ENCODE results near the gene FOXE3. TPM values are rescaled to one million over a fixed set of nuclear protein-coding genes. Genes with fewer than 3 reads are reported as not detected.

The FOXE3 gene
- total and polyA plus RNA-seq, 4 donors: not detected

DNA sequence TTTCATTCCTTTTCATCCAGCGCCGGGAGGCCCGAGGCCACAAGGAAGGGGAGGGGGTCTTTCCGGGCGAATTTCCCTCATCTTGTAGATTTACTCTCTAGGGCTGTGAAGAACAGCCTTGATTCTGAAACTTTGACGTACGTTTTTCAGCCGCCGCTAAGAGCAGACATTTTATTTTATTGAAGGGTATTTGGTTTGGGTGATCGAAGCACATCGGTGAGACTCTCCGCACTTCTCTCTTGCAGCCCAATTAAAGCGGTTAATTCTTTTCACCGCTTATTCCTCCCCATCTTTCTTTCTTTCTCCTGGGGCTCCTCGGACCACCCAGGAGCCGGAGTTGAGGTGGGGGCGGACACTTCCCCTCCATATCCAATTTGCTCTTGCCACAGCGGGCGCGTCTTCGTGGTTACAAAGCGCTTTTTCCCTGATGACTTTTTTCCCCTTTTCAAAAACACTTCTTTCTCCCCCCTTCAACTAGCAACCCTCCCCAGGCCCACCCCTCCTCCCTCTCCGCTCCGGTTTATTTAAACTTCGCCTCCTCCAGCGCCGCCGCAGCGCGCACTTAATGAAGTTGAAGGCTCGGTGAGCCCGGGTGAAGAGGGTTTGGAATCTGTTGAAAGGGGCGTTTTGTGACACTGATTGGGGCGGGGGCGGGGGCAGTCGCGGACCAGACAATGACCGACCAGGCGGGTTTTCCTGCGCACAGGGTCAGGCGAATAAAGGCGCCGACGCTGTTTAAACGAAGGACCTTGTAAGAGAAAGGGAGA lies 27.6 kb downstream of the FOXE3 start (continued):
- TF ChIP-seq, protein P1, sequence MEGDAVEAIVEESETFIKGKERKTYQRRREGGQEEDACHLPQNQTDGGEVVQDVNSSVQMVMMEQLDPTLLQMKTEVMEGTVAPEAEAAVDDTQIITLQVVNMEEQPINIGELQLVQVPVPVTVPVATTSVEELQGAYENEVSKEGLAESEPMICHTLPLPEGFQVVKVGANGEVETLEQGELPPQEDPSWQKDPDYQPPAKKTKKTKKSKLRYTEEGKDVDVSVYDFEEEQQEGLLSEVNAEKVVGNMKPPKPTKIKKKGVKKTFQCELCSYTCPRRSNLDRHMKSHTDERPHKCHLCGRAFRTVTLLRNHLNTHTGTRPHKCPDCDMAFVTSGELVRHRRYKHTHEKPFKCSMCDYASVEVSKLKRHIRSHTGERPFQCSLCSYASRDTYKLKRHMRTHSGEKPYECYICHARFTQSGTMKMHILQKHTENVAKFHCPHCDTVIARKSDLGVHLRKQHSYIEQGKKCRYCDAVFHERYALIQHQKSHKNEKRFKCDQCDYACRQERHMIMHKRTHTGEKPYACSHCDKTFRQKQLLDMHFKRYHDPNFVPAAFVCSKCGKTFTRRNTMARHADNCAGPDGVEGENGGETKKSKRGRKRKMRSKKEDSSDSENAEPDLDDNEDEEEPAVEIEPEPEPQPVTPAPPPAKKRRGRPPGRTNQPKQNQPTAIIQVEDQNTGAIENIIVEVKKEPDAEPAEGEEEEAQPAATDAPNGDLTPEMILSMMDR (IDR thresholded peaks at IDR 0.05; ENCODE audit: low read depth, low read length, missing input control): no peak
- TF ChIP-seq JUND (IDR thresholded peaks at IDR 0.05): no peak
- TF ChIP-seq GABPA (IDR thresholded peaks at IDR 0.05 in 1 of 2, conservative IDR thresholded peaks at IDR 0.05 in 1 of 2): no peak
- TF ChIP-seq NR2F2 (IDR thresholded peaks at IDR 0.05): no peak
- no peak for TF ChIP-seq TAF1 (conservative IDR thresholded peaks at IDR 0.05)
- no peak for TF ChIP-seq FOXA2 (IDR thresholded peaks at IDR 0.05)

DNA sequence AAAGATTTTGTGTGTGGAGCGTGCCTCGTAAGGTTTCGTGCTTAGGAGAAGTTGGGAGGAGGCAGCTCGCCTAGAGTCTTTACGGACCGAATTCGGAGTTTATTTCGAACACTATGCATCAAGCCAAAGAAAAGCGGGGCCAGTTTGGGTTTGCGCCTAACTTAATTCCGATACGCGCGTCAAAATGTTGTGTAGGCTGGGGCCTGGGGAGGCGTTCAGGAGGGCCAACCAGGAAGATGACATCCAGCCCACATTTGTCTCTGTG lies 28.1 kb downstream of the FOXE3 start:
- H3K4me3 ChIP-seq (ENCODE audit: low read depth in 1 of 3, low read length in 3 of 3): no peak overlapping the region
- H3K9ac ChIP-seq (ENCODE audit: low read depth in 1 of 2, low read length in 2 of 2): no peak overlapping the region

DNA sequence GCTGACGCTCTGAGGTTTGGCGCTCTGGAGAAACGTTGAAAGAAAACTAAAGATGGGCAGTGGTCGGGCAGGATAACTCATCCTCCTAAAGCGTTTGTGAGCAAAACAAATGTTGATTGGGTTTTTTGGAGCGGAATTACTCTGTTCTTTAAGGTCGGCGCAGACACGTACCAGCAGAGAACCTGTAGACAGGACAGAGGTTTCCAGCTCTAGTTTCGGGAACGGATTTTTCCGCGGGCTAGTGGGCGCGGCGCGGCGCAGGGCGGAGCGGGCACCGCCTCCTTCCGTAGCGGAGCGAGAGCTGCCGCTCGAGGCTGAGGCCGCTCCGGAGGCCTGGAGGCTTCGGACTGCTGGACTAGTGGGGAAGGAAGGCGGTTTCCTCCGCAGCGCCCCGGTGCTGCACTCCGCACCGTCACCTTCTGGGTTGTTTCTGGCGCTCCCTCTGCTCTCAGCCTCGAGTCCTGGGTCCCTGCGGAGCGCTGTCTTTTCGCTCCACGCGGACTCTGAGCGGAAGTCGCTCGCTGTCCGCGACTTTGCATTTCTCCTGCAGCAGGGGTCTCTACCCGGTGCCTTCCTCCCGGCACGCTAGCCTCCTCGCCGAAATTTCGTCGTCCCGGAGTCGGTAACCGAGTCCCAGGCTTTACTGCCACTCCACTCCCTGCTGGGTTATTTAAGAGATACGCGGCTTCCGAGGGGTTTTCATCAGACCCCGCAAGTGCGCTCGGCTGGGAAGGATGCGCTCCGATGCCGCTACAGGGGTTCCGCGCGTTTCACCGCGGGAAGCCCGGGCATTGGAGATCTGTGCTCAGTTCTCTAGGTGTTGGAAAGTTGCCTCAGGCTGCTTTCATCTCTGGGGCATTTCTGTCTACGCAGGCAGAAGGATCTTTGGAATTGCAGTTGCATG lies 28.7 kb downstream of the FOXE3 start:
- Histone ChIP-seq H3K4me1 (ENCODE audit: control insufficient read depth in 4 of 4, insufficient read depth in 4 of 4, low read length in 3 of 4) (peaks cover 0 to 11% (median 5%) of the 10 kb centered on the region in 4 donors), H3K36me3 (ENCODE audit: control insufficient read depth in 4 of 4, insufficient read depth in 3 of 4, low read depth in 1 of 4, low read length in 3 of 4) (no peaks in the 10 kb centered on the region), H3K9me3 (ENCODE audit: control insufficient read depth in 4 of 4, low read length in 3 of 4) (peaks cover 0 to 11% (median 1%) of the 10 kb centered on the region in 4 donors), H3K9ac (ENCODE audit: low read depth in 1 of 2, low read length in 2 of 2) (no peak overlapping the region), H3K4me3 (ENCODE audit: low read depth in 1 of 3, low read length in 3 of 3) (peak overlapping the region in 1 of 3 donors; percentile 4), H3K27ac (ENCODE audit: low read depth in 1 of 2, low read length in 2 of 2) (no peak overlapping the region), H3K27me3 (ENCODE audit: control insufficient read depth in 4 of 4, insufficient read depth in 4 of 4, low read length in 3 of 4) (peaks cover 0 to 39% (median 14%) of the 10 kb centered on the region in 4 donors)
- 8% methylated on average over 73 of the region's 73 CpGs for WGBS
- no peak for DNase-seq (ENCODE audit: low spot score)
- TF ChIP-seq EGR1 (IDR thresholded peaks at IDR 0.05; ENCODE audit: low read depth in 2 of 2) (no peak), HNF4A (conservative IDR thresholded peaks at IDR 0.05) (no peak), SP1 (IDR thresholded peaks at IDR 0.05) (no peak), RXRA (IDR thresholded peaks at IDR 0.05) (no peak), YY1 (IDR thresholded peaks at IDR 0.05) (no peak), HNF4G (IDR thresholded peaks at IDR 0.05) (no peak), TAF1 (conservative IDR thresholded peaks at IDR 0.05) (no peak), ATF3 (IDR thresholded peaks at IDR 0.05) (no peak), GABPA (IDR thresholded peaks at IDR 0.05 in 1 of 2, conservative IDR thresholded peaks at IDR 0.05 in 1 of 2) (no peak), NR2F2 (IDR thresholded peaks at IDR 0.05) (no peak), RAD21 (IDR thresholded peaks at IDR 0.05) (no peak)
- TF ChIP-seq, protein P2, sequence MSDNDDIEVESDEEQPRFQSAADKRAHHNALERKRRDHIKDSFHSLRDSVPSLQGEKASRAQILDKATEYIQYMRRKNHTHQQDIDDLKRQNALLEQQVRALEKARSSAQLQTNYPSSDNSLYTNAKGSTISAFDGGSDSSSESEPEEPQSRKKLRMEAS (IDR thresholded peaks at IDR 0.05): no peak
- TF ChIP-seq, protein P3, sequence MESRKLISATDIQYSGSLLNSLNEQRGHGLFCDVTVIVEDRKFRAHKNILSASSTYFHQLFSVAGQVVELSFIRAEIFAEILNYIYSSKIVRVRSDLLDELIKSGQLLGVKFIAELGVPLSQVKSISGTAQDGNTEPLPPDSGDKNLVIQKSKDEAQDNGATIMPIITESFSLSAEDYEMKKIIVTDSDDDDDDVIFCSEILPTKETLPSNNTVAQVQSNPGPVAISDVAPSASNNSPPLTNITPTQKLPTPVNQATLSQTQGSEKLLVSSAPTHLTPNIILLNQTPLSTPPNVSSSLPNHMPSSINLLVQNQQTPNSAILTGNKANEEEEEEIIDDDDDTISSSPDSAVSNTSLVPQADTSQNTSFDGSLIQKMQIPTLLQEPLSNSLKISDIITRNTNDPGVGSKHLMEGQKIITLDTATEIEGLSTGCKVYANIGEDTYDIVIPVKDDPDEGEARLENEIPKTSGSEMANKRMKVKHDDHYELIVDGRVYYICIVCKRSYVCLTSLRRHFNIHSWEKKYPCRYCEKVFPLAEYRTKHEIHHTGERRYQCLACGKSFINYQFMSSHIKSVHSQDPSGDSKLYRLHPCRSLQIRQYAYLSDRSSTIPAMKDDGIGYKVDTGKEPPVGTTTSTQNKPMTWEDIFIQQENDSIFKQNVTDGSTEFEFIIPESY (IDR thresholded peaks at IDR 0.05): no peak
- TF ChIP-seq, protein P4, sequence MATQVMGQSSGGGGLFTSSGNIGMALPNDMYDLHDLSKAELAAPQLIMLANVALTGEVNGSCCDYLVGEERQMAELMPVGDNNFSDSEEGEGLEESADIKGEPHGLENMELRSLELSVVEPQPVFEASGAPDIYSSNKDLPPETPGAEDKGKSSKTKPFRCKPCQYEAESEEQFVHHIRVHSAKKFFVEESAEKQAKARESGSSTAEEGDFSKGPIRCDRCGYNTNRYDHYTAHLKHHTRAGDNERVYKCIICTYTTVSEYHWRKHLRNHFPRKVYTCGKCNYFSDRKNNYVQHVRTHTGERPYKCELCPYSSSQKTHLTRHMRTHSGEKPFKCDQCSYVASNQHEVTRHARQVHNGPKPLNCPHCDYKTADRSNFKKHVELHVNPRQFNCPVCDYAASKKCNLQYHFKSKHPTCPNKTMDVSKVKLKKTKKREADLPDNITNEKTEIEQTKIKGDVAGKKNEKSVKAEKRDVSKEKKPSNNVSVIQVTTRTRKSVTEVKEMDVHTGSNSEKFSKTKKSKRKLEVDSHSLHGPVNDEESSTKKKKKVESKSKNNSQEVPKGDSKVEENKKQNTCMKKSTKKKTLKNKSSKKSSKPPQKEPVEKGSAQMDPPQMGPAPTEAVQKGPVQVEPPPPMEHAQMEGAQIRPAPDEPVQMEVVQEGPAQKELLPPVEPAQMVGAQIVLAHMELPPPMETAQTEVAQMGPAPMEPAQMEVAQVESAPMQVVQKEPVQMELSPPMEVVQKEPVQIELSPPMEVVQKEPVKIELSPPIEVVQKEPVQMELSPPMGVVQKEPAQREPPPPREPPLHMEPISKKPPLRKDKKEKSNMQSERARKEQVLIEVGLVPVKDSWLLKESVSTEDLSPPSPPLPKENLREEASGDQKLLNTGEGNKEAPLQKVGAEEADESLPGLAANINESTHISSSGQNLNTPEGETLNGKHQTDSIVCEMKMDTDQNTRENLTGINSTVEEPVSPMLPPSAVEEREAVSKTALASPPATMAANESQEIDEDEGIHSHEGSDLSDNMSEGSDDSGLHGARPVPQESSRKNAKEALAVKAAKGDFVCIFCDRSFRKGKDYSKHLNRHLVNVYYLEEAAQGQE (IDR thresholded peaks at IDR 0.05): no peak
- TF ChIP-seq, protein P1 (IDR thresholded peaks at IDR 0.05; ENCODE audit: low read depth, low read length, missing input control): no peak

More for the DNA sequence above, 28.1 kb downstream of the FOXE3 start:
- H3K9me3 ChIP-seq (ENCODE audit: control insufficient read depth in 4 of 4, low read length in 3 of 4): peaks cover 0 to 11% (median 1%) of the 10 kb centered on the region in 4 donors
- H3K36me3 ChIP-seq (ENCODE audit: control insufficient read depth in 4 of 4, insufficient read depth in 3 of 4, low read depth in 1 of 4, low read length in 3 of 4): no peaks in the 10 kb centered on the region
- TF ChIP-seq FOXA1 (IDR thresholded peaks at IDR 0.05): no peak
- no peak for TF ChIP-seq SP1 (IDR thresholded peaks at IDR 0.05)
- no peak for TF ChIP-seq FOXA2 (IDR thresholded peaks at IDR 0.05)
- no peak for TF ChIP-seq RAD21 (IDR thresholded peaks at IDR 0.05)
- TF ChIP-seq EGR1 (IDR thresholded peaks at IDR 0.05; ENCODE audit: low read depth in 2 of 2): no peak
- peaks cover 0 to 38% (median 15%) of the 10 kb centered on the region in 4 donors for H3K27me3 ChIP-seq (ENCODE audit: control insufficient read depth in 4 of 4, insufficient read depth in 4 of 4, low read length in 3 of 4)
- no peak overlapping the region for H3K27ac ChIP-seq (ENCODE audit: low read depth in 1 of 2, low read length in 2 of 2)
- peaks cover 0 to 8% (median 3%) of the 10 kb centered on the region in 4 donors for H3K4me1 ChIP-seq (ENCODE audit: control insufficient read depth in 4 of 4, insufficient read depth in 4 of 4, low read length in 3 of 4)
- WGBS: 12% methylated on average over 15 of the region's 15 CpGs
- DNase-seq (ENCODE audit: low spot score): no peak
